ENCODE results near the gene TUBGCP3.

DNA sequence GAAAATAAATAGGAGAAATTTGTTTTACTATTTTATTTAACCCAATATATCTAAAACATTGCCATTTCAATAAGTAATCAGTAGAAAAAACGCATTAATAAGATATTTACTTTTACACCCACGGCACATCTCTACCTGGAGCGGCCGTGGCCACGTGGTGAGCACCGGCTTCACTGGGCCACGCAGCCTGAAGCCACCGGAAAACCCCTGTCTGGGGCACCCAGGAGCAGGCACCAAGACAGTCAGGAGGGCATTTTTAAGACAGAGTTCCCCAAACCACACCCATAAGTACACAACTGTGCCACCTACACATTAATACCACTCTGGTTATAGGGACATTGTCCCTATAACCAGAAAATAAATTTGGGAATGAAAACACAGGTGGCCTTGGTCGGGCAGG lies 130.9 kb downstream of the TUBGCP3 start:
- TF ChIP-seq YY1 (IDR thresholded peaks at IDR 0.05; ENCODE audit: borderline replicate concordance in 1 of 3, control insufficient read depth in 1 of 3, extremely low read depth in 1 of 3, insufficient read depth in 3 of 3, insufficient read length in 1 of 3, insufficient replicate concordance in 2 of 3, low read depth in 1 of 3, low read length in 2 of 3) (no peak), MEIS2 (IDR thresholded peaks at IDR 0.05; ENCODE audit: partially characterized antibody) (no peak)
- TF ChIP-seq, protein P1, sequence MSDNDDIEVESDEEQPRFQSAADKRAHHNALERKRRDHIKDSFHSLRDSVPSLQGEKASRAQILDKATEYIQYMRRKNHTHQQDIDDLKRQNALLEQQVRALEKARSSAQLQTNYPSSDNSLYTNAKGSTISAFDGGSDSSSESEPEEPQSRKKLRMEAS (CRISPR knock-in tag; IDR thresholded peaks at IDR 0.05), result no peak
